DND-41 (cell line): ENCODE measurements around the gene ACTR2.
A peak's percentile ranks its signal among the peaks of the same experiment; 100 is the strongest.
"Not testable (repeated sequence)": the region's sequence is repeated elsewhere in the genome, so short reads cannot be mapped to it uniquely, and the experiment has no call there.

ENCODE experiments used
- ATAC-seq: fragments of 200-7000 bp; cut with Tn5 transposase; 3 replicates; pipeline ENCODE4 v1.9.1; 2021; ENCODE audit warnings: low read depth; ENCODE audit not compliant: insufficient read depth
- DNase-seq: peaks from one replicate; pipeline ENCODE4 v3.0.0-alpha.2; 2020
- H2AFZ ChIP-seq: 2 replicates; pipeline ENCODE4 v1.6.0; 2012; ENCODE audit warnings: low read depth, low read length
- H3K27ac ChIP-seq: 2 replicates; pipeline ENCODE4 v1.5.1; 2012; ENCODE audit warnings: low read length, inconsistent platforms
- H3K27me3 ChIP-seq: fragments of 200-600 bp; sonication (generic); 2 replicates; pipeline ENCODE4 v1.6.0; 2012; ENCODE audit warnings: low read length, mild to moderate bottlenecking, inconsistent platforms; ENCODE audit not compliant: insufficient read depth, poor library complexity
- H3K36me3 ChIP-seq: 2 replicates; pipeline ENCODE4 v1.5.1; 2012; ENCODE audit warnings: low read length, inconsistent platforms; ENCODE audit not compliant: insufficient read depth
- H3K4me1 ChIP-seq: 2 replicates; pipeline ENCODE4 v1.5.1; 2012; ENCODE audit warnings: mild to moderate bottlenecking, low read length; ENCODE audit not compliant: insufficient read depth
- H3K4me2 ChIP-seq: 2 replicates; pipeline ENCODE4 v1.6.0; 2012; ENCODE audit warnings: mild to moderate bottlenecking, moderate library complexity, low read length, inconsistent platforms; ENCODE audit not compliant: insufficient read depth
- H3K4me3 ChIP-seq, 2 experiments: fragments of 200-600 bp in 1 of 2; shearing (Covaris generic) in 1 of 2; 2 replicates each; pipeline ENCODE4 v1.5.1; 2012 to 2016; ENCODE audit warnings: inconsistent platforms in 2 of 2, low read length in 2 of 2, mild to moderate bottlenecking in 2 of 2, low read depth in 1 of 2, moderate library complexity in 1 of 2
- H3K79me2 ChIP-seq: 2 replicates; pipeline ENCODE4 v1.6.0; 2012; ENCODE audit warnings: low read length, inconsistent platforms; ENCODE audit not compliant: insufficient read depth
- H3K9ac ChIP-seq: 2 replicates; pipeline ENCODE4 v1.6.0; 2012; ENCODE audit warnings: low read depth, mild to moderate bottlenecking, inconsistent platforms, low read length, moderate library complexity
- H3K9me3 ChIP-seq: 2 replicates; pipeline ENCODE4 v1.5.1; 2012; ENCODE audit warnings: low read length, moderate library complexity, mild to moderate bottlenecking, inconsistent platforms; ENCODE audit not compliant: insufficient read depth, severe bottlenecking
- H4K20me1 ChIP-seq: 2 replicates; pipeline ENCODE4 v1.6.0; 2012; ENCODE audit warnings: low read length; ENCODE audit not compliant: insufficient read depth
- CTCF ChIP-seq: IDR thresholded peaks from 2 replicates; pipeline ENCODE4 v1.5.1; 2012; ENCODE audit warnings: borderline replicate concordance, low read length, moderate library complexity, mild to moderate bottlenecking; ENCODE audit not compliant: poor library complexity, severe bottlenecking; ENCODE audit errors: extremely low read depth
- EZH2 ChIP-seq: IDR thresholded peaks from 3 replicates; pipeline ENCODE4 v1.6.1; 2012; ENCODE audit warnings: borderline replicate concordance, low read depth, mild to moderate bottlenecking, moderate library complexity, low read length, inconsistent platforms; ENCODE audit not compliant: severe bottlenecking

The ACTR2 gene

GRCh38 chr2:65227456-65228262 lies at the start of gene ACTR2:
Gene ACTR2, plus strand, starts transcription at chr2:65227831. Its CDS starts 79 bp downstream, at chr2:65227910.
- H2AFZ ChIP-seq, result peak within 1 kb of the TSS; percentile 87
- H3K27me3 ChIP-seq, result no peaks in the 10 kb centered on the region
- H3K79me2 ChIP-seq, result peaks cover 69% of the 10 kb centered on the region
- peaks cover 35% of the 10 kb centered on the region for H4K20me1 ChIP-seq
- peak within 1 kb of the TSS; percentile 94 for H3K9ac ChIP-seq
- H3K36me3 ChIP-seq, result peaks cover 15% of the 10 kb centered on the region
- TF ChIP-seq EZH2 (no peak), CTCF (no peak)
- DNase-seq (peak; percentile 97), ATAC-seq (peak; percentile 98)
- no peaks in the 10 kb centered on the region for H3K9me3 ChIP-seq
- peak within 1 kb of the TSS; percentile 85 for H3K4me2 ChIP-seq
- peak within 1 kb of the TSS; percentile 70 to 78 for H3K4me3 ChIP-seq
- H3K4me1 ChIP-seq, result peaks cover 43% of the 10 kb centered on the region
- H3K27ac ChIP-seq, result peak within 1 kb of the TSS; percentile 90

- Histone ChIP-seq H3K9me3 (no peaks in the 10 kb centered on the region), H3K27me3 (no peaks in the 10 kb centered on the region), H3K9ac (no peak overlapping the region), H3K4me1 (peaks cover 7% of the 10 kb centered on the region; the same call in 1 of the 2 replicates), H3K36me3 (no peaks in the 10 kb centered on the region), H3K79me2 (no peaks in the 10 kb centered on the region), H4K20me1 (no peaks in the 10 kb centered on the region), H3K4me2 (no peak overlapping the region), H3K27ac (no peak overlapping the region), H2AFZ (no peak overlapping the region), H3K4me3 (no peak overlapping the region)
- ATAC-seq (no peak), DNase-seq (no peak)
- no peak for TF ChIP-seq CTCF
- TF ChIP-seq EZH2, result no peak
Measured at GRCh38 chr2:65182570-65182969, 45.1 kb upstream of the ACTR2 start.

- not testable (repeated sequence) for H2AFZ ChIP-seq, H3K27me3 ChIP-seq, H3K9ac ChIP-seq, H3K4me3 ChIP-seq, H4K20me1 ChIP-seq, H3K4me2 ChIP-seq, ATAC-seq, H3K36me3 ChIP-seq, H3K27ac ChIP-seq, DNase-seq, H3K9me3 ChIP-seq, H3K4me1 ChIP-seq, H3K79me2 ChIP-seq
Measured at GRCh38 chr2:65183406-65183805, 44.2 kb upstream of the ACTR2 start.

GRCh38 chr2:65185012-65185411 lies 42.6 kb upstream of the ACTR2 start:
- Histone ChIP-seq H3K79me2 (no peaks in the 10 kb centered on the region), H3K9me3 (no peaks in the 10 kb centered on the region), H3K4me2 (no peak overlapping the region), H3K9ac (no peak overlapping the region), H3K4me1 (peaks cover 9% of the 10 kb centered on the region; the same call in 1 of the 2 replicates), H3K36me3 (no peaks in the 10 kb centered on the region), H3K27ac (no peak overlapping the region), H4K20me1 (no peaks in the 10 kb centered on the region), H3K27me3 (no peaks in the 10 kb centered on the region), H3K4me3 (no peak overlapping the region), H2AFZ (no peak overlapping the region)
- no peak for DNase-seq
- TF ChIP-seq CTCF (no peak), EZH2 (no peak)
- ATAC-seq, result no peak
